Brain microvascular endothelial cell (primary cell): ENCODE measurements around the gene IL12RB1.

ENCODE experiments used
- DNase-seq: peaks from one replicate; pipeline ENCODE4 v3.0.0-alpha.2; 2020
- H3K27ac ChIP-seq: fragments of 250-450 bp; sonication (Bioruptor Pico); 2 replicates; pipeline ENCODE4 v1.5.1; 2020; ENCODE audit warnings: mild to moderate bottlenecking, moderate library complexity
- H3K27me3 ChIP-seq: fragments of 250-450 bp; sonication (Bioruptor Pico); replicated peaks from 2 replicates; pipeline ENCODE4 v1.5.1; 2020; ENCODE audit warnings: mild to moderate bottlenecking
- H3K36me3 ChIP-seq: fragments of 250-450 bp; sonication (Bioruptor Pico); replicated peaks from 2 replicates; pipeline ENCODE4 v1.5.1; 2020; ENCODE audit warnings: mild to moderate bottlenecking
- H3K4me3 ChIP-seq: 2 replicates; pipeline ENCODE4 v1.5.1; 2011; ENCODE audit warnings: low read depth, mild to moderate bottlenecking, control low read depth, low read length, moderate library complexity
- in situ Hi-C: cut with HindIII; loops from 2 replicates; pipeline ENCODE4 v1.10.0; 2017; ENCODE audit warnings: low sequenced_read_pairs, low pct_ligation_motif_present
- TF ChIP-seq, protein P1 (sequence below): IDR thresholded peaks from 2 replicates; pipeline ENCODE4 v1.5.1; 2011; ENCODE audit warnings: low read depth, mild to moderate bottlenecking, moderate library complexity, low read length, control low read depth, inconsistent platforms; ENCODE audit errors: missing control alignments

The IL12RB1 gene

DNA sequence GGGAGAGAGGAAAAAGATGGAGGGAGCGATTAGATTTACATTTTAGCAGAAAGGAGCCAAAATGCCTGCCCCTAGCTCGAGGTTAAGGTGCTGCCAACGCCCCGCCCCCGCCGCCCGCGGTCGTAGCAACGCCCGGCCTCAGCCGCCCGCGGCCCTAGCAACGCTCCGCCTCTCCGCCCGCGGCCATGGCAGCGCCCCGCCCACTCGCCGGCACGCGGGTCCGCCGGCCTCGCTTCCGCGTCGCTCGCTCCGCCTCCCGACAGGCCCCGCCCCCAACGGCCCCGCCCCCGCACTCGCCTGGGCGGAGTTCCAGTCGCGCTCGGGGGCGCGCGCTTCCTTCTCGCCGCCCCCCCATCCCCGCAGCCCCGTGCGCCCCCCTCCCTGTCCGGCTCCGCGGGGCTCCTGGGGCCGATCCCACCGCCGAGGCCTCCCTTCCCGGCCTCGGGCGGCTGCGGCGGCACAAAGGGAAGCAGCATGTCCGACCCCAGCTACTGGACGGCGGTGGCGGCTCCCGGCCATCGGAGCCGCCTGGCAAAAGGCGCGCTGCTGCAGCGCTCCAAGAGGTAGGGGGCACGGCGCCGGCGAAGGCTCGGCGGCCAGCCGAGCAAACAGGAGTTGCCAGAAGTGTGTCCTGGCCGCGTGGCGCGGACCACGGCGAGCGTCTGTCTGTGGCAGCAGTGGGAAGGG, 31.1 kb upstream of the IL12RB1 start:
- in situ Hi-C loops, result no loop called here

DNA sequence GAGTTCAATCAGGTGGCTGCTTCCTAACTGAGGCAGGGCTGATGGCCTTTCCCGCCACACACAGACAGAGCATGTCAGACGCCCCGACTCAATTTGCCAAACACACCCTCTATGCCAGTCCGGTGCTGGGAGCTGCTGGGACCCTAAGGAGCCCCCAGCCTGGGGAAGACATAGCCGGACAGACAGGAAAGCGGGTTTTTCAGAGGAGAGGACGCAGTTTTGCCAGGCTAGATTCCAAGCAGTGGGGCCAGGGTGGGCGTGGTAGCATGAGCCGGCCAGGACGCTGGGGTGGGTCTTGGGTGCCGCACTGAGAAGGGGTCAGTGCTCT, 30.6 kb upstream of the IL12RB1 start:
- TF ChIP-seq, protein P1, sequence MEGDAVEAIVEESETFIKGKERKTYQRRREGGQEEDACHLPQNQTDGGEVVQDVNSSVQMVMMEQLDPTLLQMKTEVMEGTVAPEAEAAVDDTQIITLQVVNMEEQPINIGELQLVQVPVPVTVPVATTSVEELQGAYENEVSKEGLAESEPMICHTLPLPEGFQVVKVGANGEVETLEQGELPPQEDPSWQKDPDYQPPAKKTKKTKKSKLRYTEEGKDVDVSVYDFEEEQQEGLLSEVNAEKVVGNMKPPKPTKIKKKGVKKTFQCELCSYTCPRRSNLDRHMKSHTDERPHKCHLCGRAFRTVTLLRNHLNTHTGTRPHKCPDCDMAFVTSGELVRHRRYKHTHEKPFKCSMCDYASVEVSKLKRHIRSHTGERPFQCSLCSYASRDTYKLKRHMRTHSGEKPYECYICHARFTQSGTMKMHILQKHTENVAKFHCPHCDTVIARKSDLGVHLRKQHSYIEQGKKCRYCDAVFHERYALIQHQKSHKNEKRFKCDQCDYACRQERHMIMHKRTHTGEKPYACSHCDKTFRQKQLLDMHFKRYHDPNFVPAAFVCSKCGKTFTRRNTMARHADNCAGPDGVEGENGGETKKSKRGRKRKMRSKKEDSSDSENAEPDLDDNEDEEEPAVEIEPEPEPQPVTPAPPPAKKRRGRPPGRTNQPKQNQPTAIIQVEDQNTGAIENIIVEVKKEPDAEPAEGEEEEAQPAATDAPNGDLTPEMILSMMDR, result no peak
- in situ Hi-C loops, result no loop called here
- H3K36me3 ChIP-seq, result no peaks in the 10 kb centered on the region

More for the DNA sequence above, 31.1 kb upstream of the IL12RB1 start:
- H3K4me3 ChIP-seq, result peak overlapping the region; percentile 62
- H3K27me3 ChIP-seq, result no peaks in the 10 kb centered on the region
- H3K36me3 ChIP-seq, result no peaks in the 10 kb centered on the region
- TF ChIP-seq, protein P1, result peak; percentile 1
- H3K27ac ChIP-seq, result no peak overlapping the region
- peak; percentile 60 for DNase-seq

DNA sequence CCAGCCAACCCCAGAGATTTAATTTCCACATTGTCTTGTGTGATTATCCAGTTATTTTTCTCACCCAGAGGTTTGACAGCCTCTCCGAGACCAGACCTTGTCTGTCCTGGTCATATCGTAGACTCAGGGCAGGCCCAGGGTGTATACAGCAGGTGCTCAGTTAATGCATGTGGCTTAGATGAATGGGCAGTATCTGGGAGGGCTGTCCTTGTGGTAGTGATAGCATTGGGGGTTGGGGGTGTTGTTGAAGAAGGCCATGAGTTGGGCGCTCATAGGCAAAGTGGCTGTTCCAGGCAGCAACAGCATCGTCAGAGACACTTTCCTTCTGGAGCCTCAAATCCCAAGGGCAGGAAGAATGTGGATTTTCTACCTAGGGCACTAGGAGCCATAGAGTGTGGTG, 27.7 kb upstream of the IL12RB1 start:
- Histone ChIP-seq H3K36me3 (no peaks in the 10 kb centered on the region), H3K27me3 (no peaks in the 10 kb centered on the region), H3K4me3 (no peak overlapping the region), H3K27ac (no peak overlapping the region)
- no peak for DNase-seq
- TF ChIP-seq, protein P1, result no peak
- in situ Hi-C loops, result no loop called here

More for the DNA sequence above, 30.6 kb upstream of the IL12RB1 start:
- Histone ChIP-seq H3K27me3 (no peaks in the 10 kb centered on the region), H3K27ac (no peak overlapping the region), H3K4me3 (peak overlapping the region; percentile 45)
- DNase-seq, result no peak

DNA sequence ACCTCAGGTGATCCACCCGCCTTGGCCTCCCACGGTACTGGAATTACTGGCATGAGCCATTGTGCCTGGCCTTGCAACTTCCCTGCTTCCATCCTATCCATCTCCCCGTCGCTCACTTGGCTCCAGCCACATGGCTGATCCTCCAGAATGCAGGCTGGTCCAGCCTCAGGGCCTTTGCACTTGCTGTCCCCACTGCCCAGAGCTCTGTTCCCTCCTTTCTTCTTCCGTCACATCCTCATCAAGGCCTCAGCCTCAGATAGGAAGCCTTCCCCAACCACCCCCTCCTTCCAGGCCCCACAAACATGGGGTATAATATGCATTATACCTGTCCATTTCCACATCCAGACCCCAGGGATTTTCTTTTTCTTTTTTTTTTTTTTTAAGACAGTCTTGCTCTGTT, 27.1 kb upstream of the IL12RB1 start:
- Histone ChIP-seq H3K36me3 (no peaks in the 10 kb centered on the region), H3K4me3 (no peak overlapping the region), H3K27ac (no peak overlapping the region), H3K27me3 (no peaks in the 10 kb centered on the region)
- TF ChIP-seq, protein P1, result no peak
- in situ Hi-C loops, result no loop called here
- DNase-seq, result no peak

DNA sequence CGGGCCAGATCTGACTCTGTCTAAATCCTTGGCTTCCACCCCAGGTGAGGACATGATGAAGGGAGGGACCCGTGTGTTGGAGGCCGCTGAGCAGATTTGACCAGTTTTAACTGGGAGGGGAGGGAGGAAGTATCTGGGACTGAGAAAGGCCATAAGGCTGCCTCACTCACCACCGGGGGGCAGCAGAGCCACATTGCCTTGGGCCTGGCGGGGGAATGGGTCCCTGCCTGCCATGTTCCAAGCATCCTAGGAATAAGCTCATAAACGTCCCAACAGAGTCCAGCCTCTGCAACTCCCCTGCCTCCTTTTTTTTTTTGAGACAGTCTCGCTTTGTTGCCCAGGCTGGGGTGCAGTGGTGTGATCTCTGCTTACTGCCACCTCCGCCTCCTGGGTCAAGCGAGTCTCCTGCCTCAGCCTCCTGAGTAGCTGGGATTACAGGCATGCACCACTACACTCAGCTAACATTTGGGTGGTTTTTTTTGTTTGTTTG, 26.3 kb upstream of the IL12RB1 start:
- H3K36me3 ChIP-seq, result no peaks in the 10 kb centered on the region
- peak; percentile 73 for DNase-seq
- TF ChIP-seq, protein P1, result peak; percentile 97
- H3K4me3 ChIP-seq, result no peak overlapping the region
- H3K27me3 ChIP-seq, result no peaks in the 10 kb centered on the region
- no peak overlapping the region for H3K27ac ChIP-seq
- in situ Hi-C loops, result no loop called here

DNA sequence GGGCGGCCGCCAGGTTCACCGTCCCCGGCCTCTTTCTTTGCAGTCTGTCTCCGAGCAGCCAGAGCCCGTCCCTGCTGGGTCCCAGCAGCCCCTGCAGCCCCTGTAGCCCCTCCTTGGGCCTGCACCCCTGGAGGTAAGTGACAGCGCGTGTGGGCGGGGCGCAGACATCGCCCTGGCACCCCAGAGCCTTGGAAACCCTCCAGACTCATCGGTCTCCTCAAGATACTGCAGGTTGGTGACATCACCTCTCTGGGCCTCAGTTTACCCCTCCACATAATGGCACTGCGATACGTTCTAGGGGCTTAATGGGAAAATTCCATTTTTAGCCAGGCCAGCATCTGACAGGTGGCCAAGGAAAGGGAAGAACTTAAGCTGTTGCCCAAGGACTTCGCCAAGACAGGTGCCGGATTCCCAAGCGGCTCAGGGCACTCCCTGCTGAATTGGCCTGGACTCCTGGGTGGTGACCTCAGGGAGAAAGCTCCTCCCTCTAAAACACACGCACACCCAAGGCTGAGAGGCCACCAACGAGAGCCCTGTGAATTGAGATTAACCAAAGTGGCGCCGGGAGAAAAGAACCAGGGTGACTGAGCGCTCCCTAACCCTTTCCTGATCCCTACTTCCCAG, 24.0 kb upstream of the IL12RB1 start:
- TF ChIP-seq, protein P1, result no peak
- in situ Hi-C loops, result no loop called here

More for the DNA sequence above, 24.0 kb upstream of the IL12RB1 start:
- no peak overlapping the region for H3K27ac ChIP-seq
- H3K27me3 ChIP-seq, result no peaks in the 10 kb centered on the region
- no peak for DNase-seq
- H3K4me3 ChIP-seq, result peak overlapping the region; percentile 63
- H3K36me3 ChIP-seq, result no peaks in the 10 kb centered on the region
